ENCODE measurements around the gene CTNNAL1. TPM values are rescaled to one million over a fixed set of nuclear protein-coding genes. Genes with fewer than 3 reads are reported as not detected.

The CTNNAL1 gene
- total and polyA plus RNA-seq, 2 donors (not counting 3 experiments of a cell fraction or from before 2014, with no cell fraction given) = 29.5 to 76.2 TPM

DNA sequence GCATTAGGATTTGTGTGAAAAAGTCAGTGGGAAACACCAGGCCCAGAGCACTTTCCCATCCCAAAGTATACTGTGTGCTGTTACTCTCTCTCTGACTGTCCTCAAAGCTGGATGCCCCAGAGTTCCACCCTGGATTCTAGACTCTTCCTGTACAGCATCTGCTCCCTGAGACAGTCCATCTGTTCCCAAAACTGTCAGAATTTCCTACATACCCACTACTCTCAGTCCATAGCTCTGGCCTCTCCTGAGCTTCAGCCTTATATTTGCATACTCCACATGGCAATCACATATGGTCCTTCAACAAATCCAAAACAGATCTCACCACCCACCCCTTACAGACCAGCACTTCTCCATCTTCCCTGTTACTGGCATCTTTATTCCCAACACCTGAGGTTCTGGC, 88.8 kb downstream of the CTNNAL1 start:
- DNase-seq (ENCODE audit: low read depth, low spot score) (no peak), FAIRE-seq (no peak)
- H3K36me3 ChIP-seq (ENCODE audit: control insufficient read depth in 2 of 2, extremely low read depth in 1 of 2, insufficient read depth in 2 of 2, low read length in 2 of 2) = peaks cover 7 to 17% of the 10 kb centered on the region in 2 experiments
- no peak overlapping the region for H3K4me2 ChIP-seq (ENCODE audit: insufficient read depth, low read length)
- no peak overlapping the region for H3K4me3 ChIP-seq (replicated peaks in 1 of 3; ENCODE audit: insufficient read depth in 1 of 3, low read depth in 1 of 3, low read length in 3 of 3)
- ChIA-PET POLR2A (no interaction called here), CTCF (no interaction called here)
- dilution Hi-C loops (cut with MboI; ENCODE audit: extremely low pct_ligation_motif_present, low sequenced_read_pairs) = no loop called here
- H3K9me1 ChIP-seq (replicated peaks; ENCODE audit: control insufficient read depth, extremely low read depth, insufficient read depth, low read length) = no peaks in the 10 kb centered on the region
- no peak overlapping the region for H3K27ac ChIP-seq (ENCODE audit: insufficient read depth, low read depth, low read length)
- H3K9me3 ChIP-seq (replicated peaks; ENCODE audit: control insufficient read depth, insufficient read depth, low read length) = no peaks in the 10 kb centered on the region
- H3K27me3 ChIP-seq (ENCODE audit: control insufficient read depth in 2 of 2, insufficient read depth in 2 of 2, low read length in 2 of 2) = no peaks in the 10 kb centered on the region
- intact Hi-C loops (cut with micrococcal nuclease) = no loop called here
- no peaks in the 10 kb centered on the region for H3K79me2 ChIP-seq (ENCODE audit: control insufficient read depth, insufficient read depth, low read length)
- no peak overlapping the region for H2AFZ ChIP-seq (ENCODE audit: low read depth, low read length)
- H3K9ac ChIP-seq (replicated peaks; ENCODE audit: extremely low read depth, insufficient read depth, low read length) = no peak overlapping the region
- H4K20me1 ChIP-seq (replicated peaks; ENCODE audit: control insufficient read depth, extremely low read depth, insufficient read depth, low read length) = no peaks in the 10 kb centered on the region
- no TSS peak for BruUV-seq (replicated peaks)
- TF ChIP-seq POLR2AphosphoS5 (IDR thresholded peaks at IDR 0.05; ENCODE audit: insufficient read depth, low read depth, low read length) = no peak
- TF ChIP-seq, protein P1, sequence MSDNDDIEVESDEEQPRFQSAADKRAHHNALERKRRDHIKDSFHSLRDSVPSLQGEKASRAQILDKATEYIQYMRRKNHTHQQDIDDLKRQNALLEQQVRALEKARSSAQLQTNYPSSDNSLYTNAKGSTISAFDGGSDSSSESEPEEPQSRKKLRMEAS (IDR thresholded peaks at IDR 0.05; ENCODE audit: insufficient read depth, insufficient read length) = no peak
- TF ChIP-seq, protein P2, sequence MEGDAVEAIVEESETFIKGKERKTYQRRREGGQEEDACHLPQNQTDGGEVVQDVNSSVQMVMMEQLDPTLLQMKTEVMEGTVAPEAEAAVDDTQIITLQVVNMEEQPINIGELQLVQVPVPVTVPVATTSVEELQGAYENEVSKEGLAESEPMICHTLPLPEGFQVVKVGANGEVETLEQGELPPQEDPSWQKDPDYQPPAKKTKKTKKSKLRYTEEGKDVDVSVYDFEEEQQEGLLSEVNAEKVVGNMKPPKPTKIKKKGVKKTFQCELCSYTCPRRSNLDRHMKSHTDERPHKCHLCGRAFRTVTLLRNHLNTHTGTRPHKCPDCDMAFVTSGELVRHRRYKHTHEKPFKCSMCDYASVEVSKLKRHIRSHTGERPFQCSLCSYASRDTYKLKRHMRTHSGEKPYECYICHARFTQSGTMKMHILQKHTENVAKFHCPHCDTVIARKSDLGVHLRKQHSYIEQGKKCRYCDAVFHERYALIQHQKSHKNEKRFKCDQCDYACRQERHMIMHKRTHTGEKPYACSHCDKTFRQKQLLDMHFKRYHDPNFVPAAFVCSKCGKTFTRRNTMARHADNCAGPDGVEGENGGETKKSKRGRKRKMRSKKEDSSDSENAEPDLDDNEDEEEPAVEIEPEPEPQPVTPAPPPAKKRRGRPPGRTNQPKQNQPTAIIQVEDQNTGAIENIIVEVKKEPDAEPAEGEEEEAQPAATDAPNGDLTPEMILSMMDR (IDR thresholded peaks at IDR 0.05; ENCODE audit: extremely low read depth in 1 of 2, insufficient read depth in 1 of 2, low read depth in 1 of 2, low read length in 2 of 2) = no peak
- TF ChIP-seq FOS (IDR thresholded peaks at IDR 0.05; ENCODE audit: borderline replicate concordance, insufficient read depth, low read length) = no peak
- no peak for TF ChIP-seq JUN (IDR thresholded peaks at IDR 0.05; ENCODE audit: borderline replicate concordance, insufficient read depth, insufficient read length, low read depth)
- TF ChIP-seq MYC (IDR thresholded peaks at IDR 0.05; ENCODE audit: low read depth, low read length) = no peak
- no peak for TF ChIP-seq EZH2 (IDR thresholded peaks at IDR 0.05; ENCODE audit: borderline replicate concordance, low read depth, low read length, severe bottlenecking)
- TF ChIP-seq POLR2A (IDR thresholded peaks at IDR 0.05; ENCODE audit: low read depth, low read length) = no peak
- no peak for TF ChIP-seq GATA2 (IDR thresholded peaks at IDR 0.05; ENCODE audit: insufficient read depth, insufficient read length, low read depth, low read length)
- no peaks in the 10 kb centered on the region for H3K4me1 ChIP-seq (ENCODE audit: control insufficient read depth, extremely low read depth, insufficient read depth, low read length)
